ENCODE results near the gene NT5C.

DNA sequence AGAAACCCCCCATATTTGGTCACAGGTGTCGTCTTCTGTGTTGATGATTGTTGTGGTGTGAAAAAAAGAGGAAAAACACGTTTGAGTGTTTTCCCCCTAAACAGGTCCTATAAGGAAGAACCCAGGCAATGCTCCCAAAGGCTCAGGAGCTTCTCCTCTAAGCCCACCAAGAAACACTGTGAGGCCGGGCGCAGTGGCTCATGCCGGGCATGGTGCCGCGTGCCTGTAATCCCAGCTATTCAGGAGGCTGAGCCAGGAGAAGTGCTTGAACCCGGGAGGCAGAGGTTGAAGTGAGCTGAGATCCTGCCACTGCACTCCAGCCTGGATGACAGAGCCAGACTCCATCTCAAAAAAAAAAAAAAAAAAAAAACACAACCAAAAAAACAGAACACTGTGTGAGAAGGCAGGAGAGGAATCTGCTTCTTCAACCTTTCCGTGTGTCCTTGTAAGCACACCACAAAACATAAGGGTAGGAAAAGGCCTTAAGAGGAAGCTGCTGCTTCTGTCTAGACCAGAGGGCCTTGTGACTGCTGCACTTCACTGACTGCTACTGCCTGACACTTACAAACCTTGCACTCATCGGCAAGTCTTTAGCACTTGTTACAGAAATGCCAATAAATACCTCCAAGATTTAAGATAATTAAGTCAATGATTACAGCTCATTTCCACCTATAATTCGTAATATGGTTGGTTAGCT lies 13.4 kb upstream of the NT5C start:
- TF ChIP-seq, protein P1, sequence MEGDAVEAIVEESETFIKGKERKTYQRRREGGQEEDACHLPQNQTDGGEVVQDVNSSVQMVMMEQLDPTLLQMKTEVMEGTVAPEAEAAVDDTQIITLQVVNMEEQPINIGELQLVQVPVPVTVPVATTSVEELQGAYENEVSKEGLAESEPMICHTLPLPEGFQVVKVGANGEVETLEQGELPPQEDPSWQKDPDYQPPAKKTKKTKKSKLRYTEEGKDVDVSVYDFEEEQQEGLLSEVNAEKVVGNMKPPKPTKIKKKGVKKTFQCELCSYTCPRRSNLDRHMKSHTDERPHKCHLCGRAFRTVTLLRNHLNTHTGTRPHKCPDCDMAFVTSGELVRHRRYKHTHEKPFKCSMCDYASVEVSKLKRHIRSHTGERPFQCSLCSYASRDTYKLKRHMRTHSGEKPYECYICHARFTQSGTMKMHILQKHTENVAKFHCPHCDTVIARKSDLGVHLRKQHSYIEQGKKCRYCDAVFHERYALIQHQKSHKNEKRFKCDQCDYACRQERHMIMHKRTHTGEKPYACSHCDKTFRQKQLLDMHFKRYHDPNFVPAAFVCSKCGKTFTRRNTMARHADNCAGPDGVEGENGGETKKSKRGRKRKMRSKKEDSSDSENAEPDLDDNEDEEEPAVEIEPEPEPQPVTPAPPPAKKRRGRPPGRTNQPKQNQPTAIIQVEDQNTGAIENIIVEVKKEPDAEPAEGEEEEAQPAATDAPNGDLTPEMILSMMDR (IDR thresholded peaks at IDR 0.05) = no peak
- no peak for TF ChIP-seq POLR2A (IDR thresholded peaks at IDR 0.05)

Data from uterus (tissue), 2 donors.